HepG2 (cell line): ENCODE results near the gene PSORS1C1.

Experiments used
- AGO2 ChIP-seq: fragments of 200-400 bp; formaldehyde crosslinking; optimal IDR thresholded peaks from 2 replicates; pipeline ENCODE3; 2017; ENCODE audit warnings: mild to moderate bottlenecking, low read depth, low read length, moderate library complexity
- BHLHE40 ChIP-seq: IDR thresholded peaks from 2 replicates; pipeline ENCODE4 v1.6.1; 2011; ENCODE audit warnings: low read length, improper control_type of control experiment
- CBFB ChIP-seq: sonication (generic); formaldehyde crosslinking; IDR thresholded peaks from 2 replicates; pipeline ENCODE4 v1.4.0; 2020; ENCODE audit warnings: missing genetic modification reagents
- CTCF ChIP-seq: sonication (generic); formaldehyde crosslinking; IDR thresholded peaks from 2 replicates; pipeline ENCODE4 v1.5.0; 2020; ENCODE audit warnings: mild to moderate bottlenecking, missing genetic modification reagents, moderate library complexity
- MAX ChIP-seq: IDR thresholded peaks from 2 replicates; pipeline ENCODE4 v1.6.1; 2012; ENCODE audit warnings: inconsistent platforms
- PRPF4 ChIP-seq: fragments of 200-400 bp; formaldehyde crosslinking; IDR thresholded peaks from 2 replicates; pipeline ENCODE4 v1.6.1; 2016; ENCODE audit warnings: low read length, low read depth; ENCODE audit not compliant: poor library complexity, severe bottlenecking
- TAF1 ChIP-seq: sonication (generic); formaldehyde crosslinking; IDR thresholded peaks from 2 replicates; pipeline ENCODE4 v1.4.0; 2020; ENCODE audit warnings: missing genetic modification reagents
- ZHX1 ChIP-seq: sonication (generic); formaldehyde crosslinking; IDR thresholded peaks from 2 replicates; pipeline ENCODE4 v1.8.1; 2022; ENCODE audit warnings: low read depth, mild to moderate bottlenecking, missing genetic modification reagents
- ZNF782 ChIP-seq: sonication (generic); formaldehyde crosslinking; IDR thresholded peaks from 2 replicates; pipeline ENCODE4 v1.4.0; 2020; ENCODE audit warnings: missing genetic modification reagents, mild to moderate bottlenecking, borderline replicate concordance
- ZSCAN20 ChIP-seq: sonication (generic); formaldehyde crosslinking; IDR thresholded peaks from 2 replicates; pipeline ENCODE4 v1.4.0; 2020; ENCODE audit warnings: missing genetic modification reagents, mild to moderate bottlenecking, borderline replicate concordance

- TF ChIP-seq ZHX1 (no peak), MAX (no peak), ZNF782 (no peak), CTCF (CRISPR knock-in tag) (no peak), AGO2 (no peak), ZSCAN20 (CRISPR knock-in tag) (no peak), CBFB (CRISPR knock-in tag) (no peak), TAF1 (no peak), BHLHE40 (no peak), PRPF4 (no peak)
Measured at GRCh38 chr6:31154436-31154835, 39.8 kb downstream of the PSORS1C1 start.
